ENCODE results near the gene TAF1C. TPM values are rescaled to one million over a fixed set of nuclear protein-coding genes. Genes with fewer than 3 reads are reported as not detected.
"Not testable (repeated sequence)": the region's sequence is repeated elsewhere in the genome, so short reads cannot be mapped to it uniquely, and the experiment has no call there.

The TAF1C gene
- 22.8 TPM for total RNA-seq

- peak; percentile 88 for DNase-seq
These were observed at the start of gene TAF1C for GRCh38 chr16:84186685-84187437. Gene TAF1C, minus strand, starts transcription at chr16:84187057. Its CDS starts 2,069 bp downstream, at chr16:84184988.

- DNase-seq, result no peak
These were observed 47.7 kb upstream of the TAF1C start for GRCh38 chr16:84234321-84235241.

- DNase-seq, result no peak
These were observed 46.9 kb upstream of the TAF1C start for GRCh38 chr16:84233748-84234147.

GRCh38 chr16:84232969-84233368 lies 46.1 kb upstream of the TAF1C start:
- DNase-seq, result no peak

- DNase-seq, result no peak
These were observed 45.2 kb upstream of the TAF1C start for GRCh38 chr16:84232060-84232459.

GRCh38 chr16:84229471-84229870 lies 42.6 kb upstream of the TAF1C start:
- no peak for DNase-seq

- peak; percentile 30 for DNase-seq
These were observed 41.5 kb upstream of the TAF1C start for GRCh38 chr16:84228256-84228838.

- no peak for DNase-seq
These were observed 40.7 kb upstream of the TAF1C start for GRCh38 chr16:84227548-84227947.

GRCh38 chr16:84226026-84226425 lies 39.2 kb upstream of the TAF1C start:
- no peak for DNase-seq

GRCh38 chr16:84225571-84225970 lies 38.7 kb upstream of the TAF1C start:
- DNase-seq, result no peak

- DNase-seq, result no peak
These were observed 38.3 kb upstream of the TAF1C start for GRCh38 chr16:84225126-84225525.

- DNase-seq, result no peak
These were observed 37.7 kb upstream of the TAF1C start for GRCh38 chr16:84224554-84224953.

GRCh38 chr16:84223456-84223855 lies 36.6 kb upstream of the TAF1C start:
- DNase-seq, result no peak

- no peak for DNase-seq
These were observed 34.0 kb upstream of the TAF1C start for GRCh38 chr16:84220851-84221250.

GRCh38 chr16:84218956-84219355 lies 32.1 kb upstream of the TAF1C start:
- no peak for DNase-seq

- DNase-seq, result no peak
These were observed 31.4 kb upstream of the TAF1C start for GRCh38 chr16:84218176-84218823.

- DNase-seq, result not testable (repeated sequence)
These were observed 29.3 kb upstream of the TAF1C start for GRCh38 chr16:84216144-84216543.

- DNase-seq, result no peak
These were observed 28.7 kb upstream of the TAF1C start for GRCh38 chr16:84215531-84215930.

GRCh38 chr16:84214451-84215066 lies 27.7 kb upstream of the TAF1C start:
- DNase-seq, result no peak

- no peak for DNase-seq
These were observed 25.8 kb upstream of the TAF1C start for GRCh38 chr16:84212631-84213030.

- DNase-seq, result no peak
These were observed 25.3 kb upstream of the TAF1C start for GRCh38 chr16:84212154-84212553.

GRCh38 chr16:84209989-84210388 lies 23.1 kb upstream of the TAF1C start:
- DNase-seq, result no peak
